ENCODE data around the gene FAM168B.

The FAM168B gene

GRCh38 chr2:131032393-131032836 lies 60.8 kb downstream of the FAM168B start:
- DNase-seq (ENCODE audit: insufficient read length, low spot score), result no peak
- no peak for TF ChIP-seq SPI1 (IDR thresholded peaks at IDR 0.05; ENCODE audit: low read depth, low read length)
- TF ChIP-seq POLR2AphosphoS5 (IDR thresholded peaks at IDR 0.05; ENCODE audit: low read depth, low read length), result no peak
- TF ChIP-seq POU2F2 (IDR thresholded peaks at IDR 0.05; ENCODE audit: low read depth, low read length), result no peak
- TF ChIP-seq POLR2A (IDR thresholded peaks at IDR 0.05; ENCODE audit: low read depth, low read length), result no peak
- TF ChIP-seq TAF1 (IDR thresholded peaks at IDR 0.05; ENCODE audit: low read depth, low read length), result no peak
- TF ChIP-seq PAX5 (IDR thresholded peaks at IDR 0.05; ENCODE audit: insufficient read depth, low read length, severe bottlenecking), result no peak
- no peak for FAIRE-seq

GRCh38 chr2:131031875-131032274 lies 61.4 kb downstream of the FAM168B start:
- no peak for FAIRE-seq
- no peak for DNase-seq (ENCODE audit: insufficient read length, low spot score)
- TF ChIP-seq PAX5 (IDR thresholded peaks at IDR 0.05; ENCODE audit: insufficient read depth, low read length, severe bottlenecking) (no peak), SPI1 (IDR thresholded peaks at IDR 0.05; ENCODE audit: low read depth, low read length) (no peak), POLR2A (IDR thresholded peaks at IDR 0.05; ENCODE audit: low read depth, low read length) (no peak), POLR2AphosphoS5 (IDR thresholded peaks at IDR 0.05; ENCODE audit: low read depth, low read length) (no peak), POU2F2 (IDR thresholded peaks at IDR 0.05; ENCODE audit: low read depth, low read length) (no peak), TAF1 (IDR thresholded peaks at IDR 0.05; ENCODE audit: low read depth, low read length) (no peak)

DNA sequence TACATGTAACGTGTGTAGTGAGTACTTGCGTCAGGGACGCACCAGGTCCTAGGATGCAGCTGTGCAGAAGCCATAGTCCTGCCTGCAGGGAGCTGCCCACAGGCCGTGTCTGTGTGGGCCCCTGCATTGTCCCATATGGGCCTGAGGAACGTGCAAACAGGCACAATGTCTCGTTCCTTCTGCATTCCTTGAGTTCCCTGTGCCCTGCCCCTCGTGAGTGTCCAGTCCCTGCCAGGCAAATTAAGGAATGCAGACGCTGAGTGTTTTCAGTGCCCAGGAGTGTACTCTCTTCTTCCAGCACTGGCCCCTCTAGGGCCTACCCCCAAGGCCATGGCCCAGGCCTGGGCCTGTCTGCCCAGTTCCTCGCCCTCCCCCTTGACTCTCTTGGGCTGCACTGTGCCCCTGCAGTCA lies 61.8 kb downstream of the FAM168B start:
- no peak for FAIRE-seq

GRCh38 chr2:131030478-131030971 lies 62.7 kb downstream of the FAM168B start:
- no peak for FAIRE-seq
- DNase-seq (ENCODE audit: insufficient read length, low spot score), result no peak
- TF ChIP-seq POU2F2 (IDR thresholded peaks at IDR 0.05; ENCODE audit: low read depth, low read length), result no peak
- no peak for TF ChIP-seq POLR2AphosphoS5 (IDR thresholded peaks at IDR 0.05; ENCODE audit: low read depth, low read length)
- no peak for TF ChIP-seq SPI1 (IDR thresholded peaks at IDR 0.05; ENCODE audit: low read depth, low read length)
- TF ChIP-seq TAF1 (IDR thresholded peaks at IDR 0.05; ENCODE audit: low read depth, low read length), result no peak
- TF ChIP-seq POLR2A (IDR thresholded peaks at IDR 0.05; ENCODE audit: low read depth, low read length), result no peak
- TF ChIP-seq PAX5 (IDR thresholded peaks at IDR 0.05; ENCODE audit: insufficient read depth, low read length, severe bottlenecking), result no peak

More for the DNA sequence above, 61.8 kb downstream of the FAM168B start:
- TF ChIP-seq TAF1 (IDR thresholded peaks at IDR 0.05; ENCODE audit: low read depth, low read length) (no peak), POU2F2 (IDR thresholded peaks at IDR 0.05; ENCODE audit: low read depth, low read length) (no peak), POLR2A (IDR thresholded peaks at IDR 0.05; ENCODE audit: low read depth, low read length) (no peak), POLR2AphosphoS5 (IDR thresholded peaks at IDR 0.05; ENCODE audit: low read depth, low read length) (no peak), PAX5 (IDR thresholded peaks at IDR 0.05; ENCODE audit: insufficient read depth, low read length, severe bottlenecking) (no peak), SPI1 (IDR thresholded peaks at IDR 0.05; ENCODE audit: low read depth, low read length) (no peak)
- DNase-seq (ENCODE audit: insufficient read length, low spot score), result no peak

DNA sequence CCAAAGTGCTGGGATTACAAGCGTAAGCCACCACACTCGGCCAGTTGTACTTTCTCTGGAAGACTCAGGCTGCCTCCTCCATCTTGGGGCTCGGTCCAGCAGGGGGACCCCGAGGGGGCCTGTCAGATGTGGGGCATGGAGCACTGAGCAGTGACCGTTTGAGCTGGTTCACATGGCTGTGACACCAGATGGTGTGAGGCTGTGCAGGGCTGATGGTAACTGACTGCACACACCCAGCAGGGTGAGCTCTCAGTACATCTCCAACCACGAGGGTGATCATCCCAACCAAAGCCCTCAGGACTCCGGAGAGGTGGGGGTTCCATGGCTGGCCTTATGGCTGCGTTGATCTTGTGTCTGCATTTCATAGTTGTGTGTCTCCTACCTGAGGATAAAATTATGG lies 63.4 kb downstream of the FAM168B start:
- DNase-seq (ENCODE audit: insufficient read length, low spot score) (no peak), FAIRE-seq (no peak)
- TF ChIP-seq POLR2AphosphoS5 (IDR thresholded peaks at IDR 0.05; ENCODE audit: low read depth, low read length), result no peak
- no peak for TF ChIP-seq POU2F2 (IDR thresholded peaks at IDR 0.05; ENCODE audit: low read depth, low read length)
- TF ChIP-seq SPI1 (IDR thresholded peaks at IDR 0.05; ENCODE audit: low read depth, low read length), result no peak
- TF ChIP-seq TAF1 (IDR thresholded peaks at IDR 0.05; ENCODE audit: low read depth, low read length), result no peak
- TF ChIP-seq POLR2A (IDR thresholded peaks at IDR 0.05; ENCODE audit: low read depth, low read length), result no peak

DNA sequence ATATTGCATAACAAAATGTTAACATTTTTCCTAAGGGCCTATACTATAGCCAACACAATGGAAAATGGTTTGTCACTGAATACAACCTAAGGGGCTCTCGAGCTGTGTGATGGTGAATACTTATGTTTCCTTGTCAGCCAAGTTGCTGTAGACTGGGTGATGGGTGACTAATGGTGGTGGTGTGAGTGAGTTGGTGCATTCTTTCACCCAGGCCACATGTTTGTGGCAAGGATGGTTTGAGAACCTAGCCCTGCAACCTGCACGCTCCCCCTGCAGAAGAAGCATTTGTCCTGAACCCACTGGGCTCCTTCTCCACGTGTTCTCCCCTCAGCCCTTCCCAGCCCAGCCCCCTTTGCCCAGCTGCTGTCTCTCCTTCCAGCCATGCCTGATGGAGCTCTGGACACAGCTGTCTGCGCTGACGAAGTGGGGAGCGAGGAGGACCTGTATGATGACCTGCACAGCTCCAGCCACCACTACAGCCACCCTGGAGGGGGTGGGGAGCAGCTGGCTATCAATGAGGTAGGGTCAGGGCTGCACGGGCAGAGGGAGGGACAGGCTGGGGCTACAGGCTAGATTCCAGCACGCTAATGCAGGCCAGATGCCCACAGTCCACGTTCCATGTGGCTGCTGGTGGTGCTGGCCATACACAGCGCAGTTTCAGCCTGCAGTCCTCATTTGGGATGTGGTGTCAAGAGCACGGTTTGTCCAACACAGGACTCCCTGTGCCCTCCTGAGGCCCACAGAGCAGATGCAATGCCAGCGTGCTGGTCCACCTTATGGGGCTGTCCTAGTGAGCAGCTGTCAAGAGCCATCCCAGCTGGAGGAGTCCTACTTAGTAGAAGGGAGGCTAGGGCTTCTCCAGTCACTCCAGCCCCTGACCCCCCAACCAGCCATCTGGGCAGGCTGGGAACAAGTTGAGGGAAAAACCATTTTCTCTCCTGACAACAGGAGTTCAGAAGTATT lies 65.4 kb downstream of the FAM168B start:
- TF ChIP-seq POU2F2 (IDR thresholded peaks at IDR 0.05; ENCODE audit: low read depth, low read length), result no peak
- TF ChIP-seq PAX5 (IDR thresholded peaks at IDR 0.05; ENCODE audit: insufficient read depth, low read length, severe bottlenecking), result no peak
- no peak for TF ChIP-seq POLR2AphosphoS5 (IDR thresholded peaks at IDR 0.05; ENCODE audit: low read depth, low read length)
- no peak for TF ChIP-seq TAF1 (IDR thresholded peaks at IDR 0.05; ENCODE audit: low read depth, low read length)
- TF ChIP-seq POLR2A (IDR thresholded peaks at IDR 0.05; ENCODE audit: low read depth, low read length), result no peak
- TF ChIP-seq SPI1 (IDR thresholded peaks at IDR 0.05; ENCODE audit: low read depth, low read length), result no peak
- DNase-seq (ENCODE audit: insufficient read length, low spot score) (no peak), FAIRE-seq (no peak)

GRCh38 chr2:131026919-131027318 lies 66.3 kb downstream of the FAM168B start:
- no peak for FAIRE-seq
- TF ChIP-seq PAX5 (IDR thresholded peaks at IDR 0.05; ENCODE audit: insufficient read depth, low read length, severe bottlenecking) (no peak), POLR2AphosphoS5 (IDR thresholded peaks at IDR 0.05; ENCODE audit: low read depth, low read length) (no peak), POU2F2 (IDR thresholded peaks at IDR 0.05; ENCODE audit: low read depth, low read length) (no peak), SPI1 (IDR thresholded peaks at IDR 0.05; ENCODE audit: low read depth, low read length) (no peak), POLR2A (IDR thresholded peaks at IDR 0.05; ENCODE audit: low read depth, low read length) (no peak), TAF1 (IDR thresholded peaks at IDR 0.05; ENCODE audit: low read depth, low read length) (no peak)
- no peak for DNase-seq (ENCODE audit: insufficient read length, low spot score)

- TF ChIP-seq TAF1 (IDR thresholded peaks at IDR 0.05; ENCODE audit: low read depth, low read length) (no peak), POU2F2 (IDR thresholded peaks at IDR 0.05; ENCODE audit: low read depth, low read length) (no peak), SPI1 (IDR thresholded peaks at IDR 0.05; ENCODE audit: low read depth, low read length) (no peak)
- DNase-seq (ENCODE audit: insufficient read length, low spot score) (no peak), FAIRE-seq (no peak)
Measured at GRCh38 chr2:131023758-131024157, 69.5 kb downstream of the FAM168B start.

- DNase-seq (ENCODE audit: insufficient read length, low spot score), result no peak
- TF ChIP-seq POLR2AphosphoS5 (IDR thresholded peaks at IDR 0.05; ENCODE audit: low read depth, low read length) (no peak), SPI1 (IDR thresholded peaks at IDR 0.05; ENCODE audit: low read depth, low read length) (no peak), POU2F2 (IDR thresholded peaks at IDR 0.05; ENCODE audit: low read depth, low read length) (no peak)
- FAIRE-seq, result no peak
Measured at GRCh38 chr2:131022731-131023130, 70.5 kb downstream of the FAM168B start.
